ENCODE measurements around the gene QKI. TPM values are rescaled to one million over a fixed set of nuclear protein-coding genes. Genes with fewer than 3 reads are reported as not detected.
"Not testable (repeated sequence)": the region's sequence is repeated elsewhere in the genome, so short reads cannot be mapped to it uniquely, and the experiment has no call there.

QKI gene
- total RNA-seq, 2 experiments from 2014 or later, result 70.9 TPM

- POLR2A ChIA-PET, result no interaction called here
- H3K36me3 Mint-ChIP-seq, result peaks cover 1% of the 10 kb centered on the region
- no peaks in the 10 kb centered on the region for H3K27me3 Mint-ChIP-seq
- ATAC-seq (ENCODE audit: low read depth) (no peak), DNase-seq (no peak)
- peaks cover 9% of the 10 kb centered on the region for H3K9me3 Mint-ChIP-seq
- no peak overlapping the region for H3K4me3 Mint-ChIP-seq
- no peak overlapping the region for H3K27ac Mint-ChIP-seq
- H3K4me1 Mint-ChIP-seq, result no peaks in the 10 kb centered on the region
These were observed 171.5 kb downstream of the QKI start for GRCh38 chr6:163585932-163586437.

- Mint-ChIP-seq H3K4me1 (no peaks in the 10 kb centered on the region), H3K27ac (no peak overlapping the region), H3K27me3 (no peaks in the 10 kb centered on the region), H3K4me3 (no peak overlapping the region), H3K9me3 (peaks cover 12% of the 10 kb centered on the region), H3K36me3 (peaks cover 3% of the 10 kb centered on the region)
- POLR2A ChIA-PET, result no interaction called here
- DNase-seq, result no peak
- ATAC-seq (ENCODE audit: low read depth), result no peak
These were observed 172.4 kb downstream of the QKI start for GRCh38 chr6:163586888-163587287.

GRCh38 chr6:163588220-163588919 is 173.9 kb downstream of the QKI start:
- no peaks in the 10 kb centered on the region for H3K27me3 Mint-ChIP-seq
- ATAC-seq (ENCODE audit: low read depth) (no peak), DNase-seq (no peak)
- peaks cover 3% of the 10 kb centered on the region for H3K36me3 Mint-ChIP-seq
- POLR2A ChIA-PET, result no interaction called here
- H3K4me1 Mint-ChIP-seq, result no peaks in the 10 kb centered on the region
- peaks cover 18% of the 10 kb centered on the region for H3K9me3 Mint-ChIP-seq
- no peak overlapping the region for H3K27ac Mint-ChIP-seq
- H3K4me3 Mint-ChIP-seq, result no peak overlapping the region

GRCh38 chr6:163589387-163589786 is 174.9 kb downstream of the QKI start:
- Mint-ChIP-seq H3K27me3 (no peaks in the 10 kb centered on the region), H3K27ac (no peak overlapping the region), H3K36me3 (peaks cover 3% of the 10 kb centered on the region), H3K4me3 (no peak overlapping the region), H3K9me3 (peaks cover 19% of the 10 kb centered on the region), H3K4me1 (no peaks in the 10 kb centered on the region)
- DNase-seq (no peak), ATAC-seq (ENCODE audit: low read depth) (no peak)
- POLR2A ChIA-PET, result no interaction called here

- H3K4me1 Mint-ChIP-seq; DNase-seq; H3K27ac Mint-ChIP-seq; H3K36me3 Mint-ChIP-seq; H3K27me3 Mint-ChIP-seq; H3K4me3 Mint-ChIP-seq; POLR2A ChIA-PET; ATAC-seq (ENCODE audit: low read depth): not testable (repeated sequence)
- H3K9me3 Mint-ChIP-seq, result peaks cover 19% of the 10 kb centered on the region
These were observed 175.6 kb downstream of the QKI start for GRCh38 chr6:163590132-163590531.

GRCh38 chr6:163592872-163593271 is 178.4 kb downstream of the QKI start:
- peaks cover 3% of the 10 kb centered on the region for H3K36me3 Mint-ChIP-seq
- DNase-seq, result no peak
- no peaks in the 10 kb centered on the region for H3K4me1 Mint-ChIP-seq
- H3K27me3 Mint-ChIP-seq, result peaks cover 9% of the 10 kb centered on the region
- peaks cover 19% of the 10 kb centered on the region for H3K9me3 Mint-ChIP-seq
- ATAC-seq (ENCODE audit: low read depth), result no peak
- no peak overlapping the region for H3K4me3 Mint-ChIP-seq
- POLR2A ChIA-PET, result no interaction called here
- no peak overlapping the region for H3K27ac Mint-ChIP-seq

GRCh38 chr6:163596174-163596573 is 181.7 kb downstream of the QKI start:
- no peak for ATAC-seq (ENCODE audit: low read depth)
- no peak for DNase-seq
- Mint-ChIP-seq H3K4me1 (no peaks in the 10 kb centered on the region), H3K4me3 (no peak overlapping the region), H3K27ac (no peak overlapping the region), H3K36me3 (no peaks in the 10 kb centered on the region), H3K9me3 (peaks cover 8% of the 10 kb centered on the region), H3K27me3 (peaks cover 16% of the 10 kb centered on the region)
- POLR2A ChIA-PET, result no interaction called here

GRCh38 chr6:163599136-163599535 is 184.6 kb downstream of the QKI start:
- DNase-seq (no peak), ATAC-seq (ENCODE audit: low read depth) (no peak)
- Mint-ChIP-seq H3K27me3 (peaks cover 22% of the 10 kb centered on the region), H3K9me3 (no peaks in the 10 kb centered on the region), H3K4me3 (no peak overlapping the region), H3K4me1 (no peaks in the 10 kb centered on the region), H3K36me3 (no peaks in the 10 kb centered on the region), H3K27ac (no peak overlapping the region)
- POLR2A ChIA-PET, result no interaction called here

- Mint-ChIP-seq H3K4me1 (no peaks in the 10 kb centered on the region), H3K4me3 (no peak overlapping the region), H3K27me3 (peaks cover 22% of the 10 kb centered on the region), H3K36me3 (no peaks in the 10 kb centered on the region), H3K9me3 (no peaks in the 10 kb centered on the region), H3K27ac (no peak overlapping the region)
- POLR2A ChIA-PET, result no interaction called here
- ATAC-seq (ENCODE audit: low read depth) (no peak), DNase-seq (no peak)
These were observed 185.2 kb downstream of the QKI start for GRCh38 chr6:163599684-163600083.

GRCh38 chr6:163600331-163600730 is 185.8 kb downstream of the QKI start:
- no peak overlapping the region for H3K27ac Mint-ChIP-seq
- H3K36me3 Mint-ChIP-seq, result no peaks in the 10 kb centered on the region
- H3K9me3 Mint-ChIP-seq, result no peaks in the 10 kb centered on the region
- no peak for DNase-seq
- ATAC-seq (ENCODE audit: low read depth), result no peak
- POLR2A ChIA-PET, result no interaction called here
- no peak overlapping the region for H3K4me3 Mint-ChIP-seq
- no peaks in the 10 kb centered on the region for H3K4me1 Mint-ChIP-seq
- H3K27me3 Mint-ChIP-seq, result peaks cover 20% of the 10 kb centered on the region

- no peaks in the 10 kb centered on the region for H3K36me3 Mint-ChIP-seq
- peaks cover 20% of the 10 kb centered on the region for H3K27me3 Mint-ChIP-seq
- no peaks in the 10 kb centered on the region for H3K9me3 Mint-ChIP-seq
- H3K4me3 Mint-ChIP-seq, result no peak overlapping the region
- no peak overlapping the region for H3K27ac Mint-ChIP-seq
- POLR2A ChIA-PET, result no interaction called here
- DNase-seq, result no peak
- no peak for ATAC-seq (ENCODE audit: low read depth)
- no peaks in the 10 kb centered on the region for H3K4me1 Mint-ChIP-seq
These were observed 186.3 kb downstream of the QKI start for GRCh38 chr6:163600781-163601180.

- ATAC-seq (ENCODE audit: low read depth) (no peak), DNase-seq (no peak)
- H3K27me3 Mint-ChIP-seq, result peaks cover 12% of the 10 kb centered on the region
- H3K36me3 Mint-ChIP-seq, result no peaks in the 10 kb centered on the region
- H3K27ac Mint-ChIP-seq, result no peak overlapping the region
- H3K4me3 Mint-ChIP-seq, result no peak overlapping the region
- H3K9me3 Mint-ChIP-seq, result no peaks in the 10 kb centered on the region
- H3K4me1 Mint-ChIP-seq, result no peaks in the 10 kb centered on the region
- POLR2A ChIA-PET, result no interaction called here
These were observed 188.3 kb downstream of the QKI start for GRCh38 chr6:163602851-163603250.

GRCh38 chr6:163603395-163603794 is 188.9 kb downstream of the QKI start:
- Mint-ChIP-seq H3K4me1 (peaks cover 2% of the 10 kb centered on the region), H3K4me3 (no peak overlapping the region), H3K9me3 (no peaks in the 10 kb centered on the region), H3K27ac (no peak overlapping the region), H3K27me3 (peaks cover 8% of the 10 kb centered on the region), H3K36me3 (no peaks in the 10 kb centered on the region)
- POLR2A ChIA-PET, result no interaction called here
- no peak for DNase-seq
- ATAC-seq (ENCODE audit: low read depth), result no peak

GRCh38 chr6:163605385-163606097 is 191.0 kb downstream of the QKI start:
- POLR2A ChIA-PET, result no interaction called here
- DNase-seq, result no peak
- Mint-ChIP-seq H3K27me3 (peaks cover 6% of the 10 kb centered on the region), H3K27ac (no peak overlapping the region), H3K4me1 (peaks cover 4% of the 10 kb centered on the region), H3K9me3 (no peaks in the 10 kb centered on the region), H3K36me3 (no peaks in the 10 kb centered on the region), H3K4me3 (no peak overlapping the region)
- ATAC-seq (ENCODE audit: low read depth), result no peak

Data from activated naive CD8-positive, alpha-beta T cell treated with anti-CD3 and anti-CD28 coated beads, Interleukin-2, amount 10 ng/mL, durations not matched to agents 7 days and 5 days (primary cell).